GM18508 (cell line): ENCODE results near the gene ASL.
"Not testable (repeated sequence)": the region's sequence is repeated elsewhere in the genome, so short reads cannot be mapped to it uniquely, and the experiment has no call there.

ENCODE experiments used
- ATAC-seq: cut with Tn5 transposase; IDR thresholded peaks from one replicate; pipeline ENCODE4 v1.9.1; 2021; ENCODE audit warnings: moderate number of reproducible peaks; ENCODE audit not compliant: insufficient read depth, unreplicated experiment

Gene ASL

GRCh38 chr7:66072208-66072607 is 3.4 kb upstream of the ASL start:
- ATAC-seq, result not testable (repeated sequence)

- no peak for ATAC-seq
Measured at GRCh38 chr7:66076462-66077329, 1.1 kb downstream of the ASL start.

DNA sequence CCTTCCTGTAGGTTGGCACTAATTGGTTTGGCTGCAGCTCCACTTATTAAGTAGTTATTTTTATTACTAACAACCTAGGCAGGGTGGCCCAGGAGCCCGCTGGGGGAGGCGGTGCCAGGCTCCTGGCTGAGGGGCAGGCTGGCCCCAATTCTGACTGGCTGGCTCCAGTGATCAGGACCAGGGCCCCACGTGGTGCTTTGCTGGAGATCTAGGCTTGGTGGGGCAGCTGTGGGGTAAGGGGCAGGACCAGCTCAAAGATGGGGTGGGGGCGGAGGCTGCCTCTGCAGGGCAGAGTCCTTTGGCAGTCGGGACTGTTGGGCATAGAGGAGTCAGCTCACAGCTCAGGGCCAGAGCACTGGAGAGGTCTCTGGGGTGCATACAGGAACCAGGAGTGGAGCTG is 2.4 kb downstream of the ASL start:
- no peak for ATAC-seq

DNA sequence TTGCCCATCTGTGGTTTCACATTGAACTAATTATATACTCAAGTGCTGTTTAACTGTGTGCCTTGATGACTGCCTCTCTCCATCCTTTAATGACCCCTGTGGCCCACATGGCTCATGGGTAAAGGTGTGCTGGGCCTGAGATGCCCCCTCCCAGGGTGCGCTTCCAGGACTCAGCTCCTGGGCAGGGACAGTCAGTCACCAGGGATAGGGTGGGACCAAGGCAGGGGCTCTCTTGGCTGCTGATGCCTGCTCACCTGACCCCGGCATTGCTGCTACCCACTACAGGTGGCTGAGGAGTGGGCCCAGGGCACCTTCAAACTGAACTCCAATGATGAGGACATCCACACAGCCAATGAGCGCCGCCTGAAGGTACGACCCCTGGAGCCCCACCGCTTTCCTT is 6.5 kb downstream of the ASL start:
- no peak for ATAC-seq

DNA sequence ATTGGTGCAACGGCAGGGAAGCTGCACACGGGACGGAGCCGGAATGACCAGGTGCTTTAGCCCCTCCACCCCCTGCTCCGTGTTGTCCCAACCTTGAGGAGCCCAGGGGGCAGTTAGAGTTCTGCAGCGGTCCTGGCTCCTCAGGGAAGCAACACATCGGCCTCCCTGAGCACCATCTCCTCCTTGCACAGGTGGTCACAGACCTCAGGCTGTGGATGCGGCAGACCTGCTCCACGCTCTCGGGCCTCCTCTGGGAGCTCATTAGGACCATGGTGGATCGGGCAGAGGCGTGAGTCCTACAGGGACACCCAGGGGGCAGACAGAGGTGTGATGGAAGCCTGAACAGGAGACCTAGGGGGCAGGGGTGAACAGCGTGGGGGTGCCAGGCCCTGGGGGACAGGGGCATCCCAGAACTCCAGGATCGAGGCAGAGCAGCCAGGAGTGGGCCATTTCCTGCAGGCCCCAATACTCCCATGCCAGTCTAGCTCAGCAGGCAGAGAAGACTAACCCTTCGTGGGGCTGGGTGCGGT is 7.3 kb downstream of the ASL start:
- no peak for ATAC-seq

GRCh38 chr7:66083677-66084076 is 8.1 kb downstream of the ASL start:
- ATAC-seq, result no peak

- ATAC-seq, result no peak
Measured at GRCh38 chr7:66088861-66089838, 13.5 kb downstream of the ASL start.

- ATAC-seq, result no peak
Measured at GRCh38 chr7:66092654-66093053, 17.0 kb downstream of the ASL start.

GRCh38 chr7:66095010-66095409 is 19.4 kb downstream of the ASL start:
- no peak for ATAC-seq

- no peak for ATAC-seq
Measured at GRCh38 chr7:66099232-66099550, 23.6 kb downstream of the ASL start.

GRCh38 chr7:66099551-66100407 is 24.2 kb downstream of the ASL start:
- ATAC-seq, result peak; percentile 76

DNA sequence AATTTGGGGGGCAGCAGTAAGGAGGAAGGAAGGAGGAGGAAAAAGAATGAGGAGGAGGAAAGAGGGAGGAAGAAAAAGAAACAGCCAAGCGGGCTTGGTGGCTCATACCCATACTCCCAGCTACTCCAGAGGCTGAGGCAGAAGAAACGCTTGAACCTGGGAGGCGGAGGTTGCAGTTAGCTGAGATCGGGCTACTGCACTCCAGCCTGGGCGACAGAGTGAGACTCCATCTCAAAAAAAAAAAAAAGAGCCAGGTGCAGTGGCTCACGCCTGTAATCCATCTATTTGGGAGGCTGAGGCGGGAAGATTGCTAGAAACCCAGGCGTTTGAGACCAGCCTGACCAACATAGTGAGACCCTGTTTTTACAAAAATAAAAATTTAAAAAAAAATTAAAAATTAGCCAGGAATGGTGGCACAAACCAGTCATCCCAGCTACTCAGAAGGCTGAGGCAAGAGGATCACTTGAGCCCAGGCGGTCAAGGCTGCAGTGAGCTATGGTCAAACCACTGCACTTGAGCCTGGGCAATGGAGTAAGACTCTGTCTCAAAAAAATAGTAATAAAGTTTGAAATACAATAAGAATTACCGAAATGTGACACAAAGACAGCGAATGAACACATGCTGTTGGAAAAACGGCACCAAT is 24.9 kb downstream of the ASL start:
- no peak for ATAC-seq

GRCh38 chr7:66102168-66102567 is 26.5 kb downstream of the ASL start:
- not testable (repeated sequence) for ATAC-seq

DNA sequence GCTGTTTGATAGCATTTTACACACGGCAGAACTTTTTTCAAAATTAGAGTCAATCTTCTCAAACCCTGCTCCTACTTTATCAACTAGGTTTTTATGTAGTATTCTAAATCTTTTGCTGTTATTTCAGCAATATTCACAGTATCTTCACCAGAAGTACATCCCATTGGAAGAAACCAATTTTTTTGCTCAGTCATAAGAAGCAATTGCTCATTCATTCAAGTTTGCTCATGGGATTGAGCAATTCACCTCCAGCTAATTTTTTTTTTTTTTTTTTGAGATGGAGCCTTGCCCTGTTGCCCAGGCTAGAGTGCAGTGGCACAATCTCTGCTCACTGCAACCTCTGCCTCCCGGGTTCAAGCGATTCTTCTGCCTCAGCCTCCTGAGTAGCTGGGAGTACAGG is 28.4 kb downstream of the ASL start:
- ATAC-seq, result not testable (repeated sequence)

DNA sequence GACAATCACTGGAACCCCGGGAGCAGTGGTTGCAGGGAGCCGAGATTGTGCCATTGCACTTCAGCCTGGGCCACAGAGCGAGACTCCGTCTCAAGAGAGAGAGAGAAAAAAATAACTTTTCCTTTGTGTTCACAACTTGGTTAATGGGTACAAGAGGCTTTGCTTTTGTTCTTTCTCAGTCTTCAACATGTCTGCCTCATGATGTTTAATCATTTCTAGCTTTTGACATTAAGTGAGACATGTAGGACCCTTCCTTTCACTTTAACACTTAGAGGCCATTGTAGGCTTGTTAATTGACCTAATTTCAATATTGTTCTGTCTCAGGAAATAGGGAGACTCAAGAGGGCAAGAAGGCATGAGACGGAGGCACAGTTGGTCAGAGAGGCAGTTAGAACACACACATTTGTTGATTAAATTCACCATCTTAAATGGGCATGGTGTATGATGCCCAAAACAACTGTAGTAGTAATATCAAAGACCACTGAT is 29.7 kb downstream of the ASL start:
- ATAC-seq, result no peak

- not testable (repeated sequence) for ATAC-seq
Measured at GRCh38 chr7:66108410-66108809, 32.8 kb downstream of the ASL start.

DNA sequence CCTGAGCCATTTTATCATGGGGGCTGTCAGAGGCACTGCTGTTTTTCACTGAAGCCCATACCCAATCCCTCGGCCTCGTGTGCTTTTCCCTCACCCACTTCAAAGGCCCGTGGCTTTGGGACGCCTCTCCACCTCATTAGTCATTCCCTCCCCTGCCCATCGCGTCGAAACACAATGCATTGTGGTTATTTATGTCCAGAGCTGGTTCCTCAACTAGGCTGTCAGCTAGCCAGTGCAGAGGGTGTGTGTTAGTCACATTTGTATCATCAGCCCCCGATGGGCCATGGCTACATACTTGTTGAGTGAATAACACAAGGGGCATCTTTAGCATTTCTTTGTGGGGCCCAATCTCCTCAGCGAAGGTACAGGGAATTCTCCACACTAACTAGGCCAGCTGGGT is 35.2 kb downstream of the ASL start:
- ATAC-seq, result no peak

- peak; percentile 58 for ATAC-seq
Measured at GRCh38 chr7:66114743-66115649, 39.4 kb downstream of the ASL start, which contains the start of gene CRCP. Gene CRCP (plus strand): TSS chr7:66114847. CDS start chr7:66114963, 116 bp downstream.
